ENCODE measurements around the gene PARD3B.
A peak's percentile ranks its signal among the peaks of the same experiment; 100 is the strongest.

The PARD3B gene

GRCh38 chr2:205293559-205293958 is 748.3 kb downstream of the PARD3B start:
- no peak overlapping the region for H3K4me3 ChIP-seq (ENCODE audit: low read length)
- no peak for DNase-seq (ENCODE audit: low read depth, low spot score)

GRCh38 chr2:205296959-205297358 is 751.7 kb downstream of the PARD3B start:
- no peak for DNase-seq (ENCODE audit: low read depth, low spot score)
- H3K4me3 ChIP-seq (ENCODE audit: low read length): no peak overlapping the region

DNA sequence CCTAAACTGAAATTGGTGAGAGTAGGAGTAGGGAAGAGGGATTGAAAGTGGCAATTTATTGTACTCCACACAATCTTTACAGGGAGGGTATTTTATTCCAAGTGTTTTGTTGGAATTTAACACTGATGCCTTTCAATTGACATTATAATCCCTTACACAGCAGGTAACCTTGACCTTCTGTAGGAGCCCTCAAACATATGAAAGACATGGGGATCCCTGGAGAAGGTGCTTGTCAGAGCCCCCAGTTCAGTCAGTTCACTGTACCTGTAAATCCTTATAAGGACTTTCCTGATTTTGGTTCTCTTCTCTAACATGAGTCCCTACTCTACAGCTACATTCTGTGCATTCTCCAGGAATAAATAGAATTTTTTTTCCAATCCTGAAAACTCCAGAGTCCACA is 752.1 kb downstream of the PARD3B start:
- no peak for DNase-seq (ENCODE audit: low read depth, low spot score)
- H3K4me3 ChIP-seq (ENCODE audit: low read length): no peak overlapping the region

- DNase-seq (ENCODE audit: low read depth, low spot score): no peak
Observed at GRCh38 chr2:205297846-205298245, 752.6 kb downstream of the PARD3B start.

DNA sequence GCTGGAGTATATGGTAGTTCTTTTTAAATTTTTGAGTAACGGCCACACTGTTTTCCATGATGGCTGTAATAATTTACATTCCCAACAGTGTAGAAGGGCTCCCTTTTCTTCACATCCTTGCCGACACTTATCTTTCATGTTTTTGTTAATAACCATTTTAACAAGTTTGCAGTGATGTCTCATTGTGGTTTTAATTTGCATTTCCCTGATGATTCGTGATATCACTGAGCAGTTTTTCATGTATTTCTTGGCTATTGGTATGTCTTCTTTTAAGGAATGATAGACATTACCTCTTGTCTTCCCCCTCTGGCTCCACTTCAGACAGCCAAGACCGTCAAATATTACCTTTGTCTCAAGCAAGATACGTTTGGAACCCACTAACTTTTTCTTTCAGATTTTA is 765.9 kb downstream of the PARD3B start:
- DNase-seq (ENCODE audit: low read depth, low spot score): no peak
- no peak overlapping the region for H3K4me3 ChIP-seq (ENCODE audit: low read length)

More at GRCh38 chr2:205297846-205298245, 752.6 kb downstream of the PARD3B start:
- no peak overlapping the region for H3K4me3 ChIP-seq (ENCODE audit: low read length)

DNA sequence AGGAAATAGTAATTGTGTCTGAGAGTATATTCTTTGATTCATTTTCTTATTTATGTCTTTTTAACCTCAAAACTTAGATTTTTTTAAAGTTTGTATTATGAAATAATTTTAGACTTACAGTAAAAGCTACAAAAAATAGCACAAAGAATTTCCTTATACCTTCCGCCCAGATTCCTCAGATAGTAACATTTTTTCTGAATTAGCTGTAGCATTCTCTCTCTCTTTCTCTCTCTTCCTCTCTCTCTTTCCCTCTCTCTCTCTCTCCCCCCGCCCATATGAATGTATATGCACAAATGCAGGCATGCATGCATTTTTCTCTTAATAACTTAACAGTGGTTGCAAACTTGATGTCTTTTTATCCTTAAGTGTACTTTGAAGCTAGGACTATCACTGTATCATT is 776.0 kb downstream of the PARD3B start:
- DNase-seq (ENCODE audit: low read depth, low spot score): no peak

GRCh38 chr2:205323929-205324328 is 778.7 kb downstream of the PARD3B start:
- H3K4me3 ChIP-seq (ENCODE audit: low read length): no peak overlapping the region
- DNase-seq (ENCODE audit: low read depth, low spot score): no peak

More for the DNA sequence above, 776.0 kb downstream of the PARD3B start:
- no peak overlapping the region for H3K4me3 ChIP-seq (ENCODE audit: low read length)

DNA sequence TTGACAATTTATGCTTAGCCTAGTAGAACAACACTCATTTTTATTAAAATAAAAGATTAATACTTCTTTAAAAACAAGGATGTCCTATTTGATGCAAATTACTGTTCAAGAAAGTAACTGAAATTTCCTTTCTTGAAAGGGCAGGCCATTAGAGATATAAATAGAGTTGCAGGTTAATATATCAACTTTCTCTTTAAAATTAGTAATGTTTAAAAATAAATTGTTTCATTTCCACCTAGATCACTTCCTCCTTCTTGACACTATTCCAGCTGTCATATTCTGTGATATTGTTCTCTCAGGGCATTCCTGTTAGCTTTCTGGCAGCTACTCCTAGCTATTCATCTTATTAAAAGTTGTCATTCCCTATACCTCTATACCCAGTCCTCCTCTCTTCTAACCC is 779.1 kb downstream of the PARD3B start:
- no peak overlapping the region for H3K4me3 ChIP-seq (ENCODE audit: low read length)
- DNase-seq (ENCODE audit: low read depth, low spot score): no peak

- DNase-seq (ENCODE audit: low read depth, low spot score): no peak
- no peak overlapping the region for H3K4me3 ChIP-seq (ENCODE audit: low read length)
Observed at GRCh38 chr2:205333351-205333750, 788.1 kb downstream of the PARD3B start.

GRCh38 chr2:205337274-205337673 is 792.0 kb downstream of the PARD3B start:
- no peak for DNase-seq (ENCODE audit: low read depth, low spot score)
- H3K4me3 ChIP-seq (ENCODE audit: low read length): no peak overlapping the region

- DNase-seq (ENCODE audit: low read depth, low spot score): no peak
- H3K4me3 ChIP-seq (ENCODE audit: low read length): no peak overlapping the region
Observed at GRCh38 chr2:205338156-205338555, 792.9 kb downstream of the PARD3B start.

GRCh38 chr2:205343103-205343502 is 797.8 kb downstream of the PARD3B start:
- H3K4me3 ChIP-seq (ENCODE audit: low read length): no peak overlapping the region
- no peak for DNase-seq (ENCODE audit: low read depth, low spot score)

DNA sequence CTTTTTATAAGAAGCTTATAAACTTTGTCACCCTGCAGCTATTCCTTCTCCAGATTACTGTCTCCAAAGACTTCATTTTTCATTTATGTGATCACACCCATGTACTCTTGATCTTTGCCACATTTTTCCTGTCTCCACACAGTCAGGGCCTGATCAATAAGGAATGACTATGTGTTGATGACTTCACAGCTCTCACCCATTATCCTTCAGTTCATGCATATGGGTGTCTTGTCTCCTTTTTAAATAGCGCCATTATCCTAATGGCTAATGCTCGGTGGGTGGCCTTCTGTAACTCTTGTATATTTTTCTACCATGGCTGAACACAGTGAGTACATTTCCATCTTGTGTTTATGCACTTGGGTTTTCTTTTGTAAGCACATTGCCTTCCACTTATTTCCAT is 801.4 kb downstream of the PARD3B start:
- no peak for DNase-seq (ENCODE audit: low read depth, low spot score)
- no peak overlapping the region for H3K4me3 ChIP-seq (ENCODE audit: low read length)

DNA sequence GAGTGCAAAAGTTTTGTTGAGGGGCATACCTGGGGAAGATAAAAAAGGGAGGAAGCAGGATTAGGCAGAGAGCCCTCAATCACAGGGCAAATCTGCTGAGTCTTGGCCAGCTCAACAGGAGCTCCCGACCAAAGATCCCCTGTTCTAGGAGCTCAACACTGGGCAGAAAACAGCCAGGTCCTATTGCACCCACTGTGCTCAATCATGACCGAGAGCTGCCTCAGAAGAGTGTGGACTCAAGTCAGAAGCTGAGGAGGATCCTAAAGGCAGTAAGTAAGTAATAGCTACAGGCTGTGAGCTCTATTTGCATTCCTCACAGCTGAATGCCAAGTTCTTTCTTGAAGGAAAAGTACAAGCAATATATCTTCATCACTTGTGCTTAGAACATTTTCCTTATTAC is 802.6 kb downstream of the PARD3B start:
- no peak overlapping the region for H3K4me3 ChIP-seq (ENCODE audit: low read length)
- no peak for DNase-seq (ENCODE audit: low read depth, low spot score)

DNA sequence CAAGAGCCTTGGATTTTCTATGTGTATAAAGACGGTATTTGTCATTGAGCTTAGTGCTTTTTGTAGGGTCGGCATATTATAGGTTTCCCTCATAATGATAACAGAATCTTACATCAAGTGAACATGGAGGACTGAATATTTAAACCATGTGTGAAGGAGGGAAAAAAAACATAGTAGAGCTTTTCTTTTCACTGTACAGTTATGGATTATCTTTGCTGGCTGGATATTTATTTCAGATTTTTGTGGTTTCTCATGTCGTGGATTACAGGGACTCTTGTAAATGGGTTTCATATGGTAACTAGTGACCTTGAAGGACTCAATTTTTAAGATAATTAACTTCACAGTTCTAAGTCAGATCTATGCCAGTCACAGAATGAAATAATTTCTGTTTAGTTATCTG is 806.8 kb downstream of the PARD3B start:
- H3K4me3 ChIP-seq (ENCODE audit: low read length): no peak overlapping the region
- no peak for DNase-seq (ENCODE audit: low read depth, low spot score)

DNA sequence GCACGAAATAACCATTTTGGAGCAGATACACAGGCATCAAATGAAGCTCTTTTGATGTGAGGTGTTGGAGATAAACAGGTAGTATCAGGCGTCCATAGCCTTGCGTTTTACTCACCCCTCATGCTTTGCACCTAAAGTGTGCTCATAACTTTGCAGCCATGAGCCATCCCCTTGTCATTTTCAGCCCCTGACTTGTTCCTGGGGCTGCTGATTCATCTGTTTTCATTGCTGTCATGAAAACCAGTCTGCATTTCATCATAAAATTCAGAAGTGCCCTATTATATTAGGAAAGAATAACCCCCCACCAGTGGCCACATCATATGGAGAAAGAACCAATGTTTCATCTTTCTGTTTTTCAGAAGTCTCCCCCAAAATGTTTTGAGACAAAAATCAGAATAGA is 807.3 kb downstream of the PARD3B start:
- H3K4me3 ChIP-seq (ENCODE audit: low read length): no peak overlapping the region
- no peak for DNase-seq (ENCODE audit: low read depth, low spot score)

DNA sequence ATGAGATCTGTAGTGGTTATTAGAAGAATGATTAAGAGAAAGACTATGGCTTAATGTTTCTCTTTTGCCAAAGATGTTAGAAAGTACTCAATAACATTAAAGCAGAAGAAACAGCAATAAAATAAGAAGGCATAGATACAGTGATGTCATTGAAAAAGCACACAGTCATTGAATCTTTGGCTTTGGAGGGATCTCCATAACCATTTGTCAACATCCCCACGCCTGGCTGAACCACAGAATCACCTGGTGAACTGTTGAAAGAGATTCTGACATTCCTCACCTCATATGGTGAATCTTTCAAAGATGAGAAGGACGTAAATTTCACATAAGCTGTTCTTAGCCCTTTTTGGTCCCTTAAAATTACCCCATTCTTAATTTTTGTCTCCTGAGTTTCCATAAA is 812.5 kb downstream of the PARD3B start:
- DNase-seq (ENCODE audit: low read depth, low spot score): no peak
- H3K4me3 ChIP-seq (ENCODE audit: low read length): no peak overlapping the region

DNA sequence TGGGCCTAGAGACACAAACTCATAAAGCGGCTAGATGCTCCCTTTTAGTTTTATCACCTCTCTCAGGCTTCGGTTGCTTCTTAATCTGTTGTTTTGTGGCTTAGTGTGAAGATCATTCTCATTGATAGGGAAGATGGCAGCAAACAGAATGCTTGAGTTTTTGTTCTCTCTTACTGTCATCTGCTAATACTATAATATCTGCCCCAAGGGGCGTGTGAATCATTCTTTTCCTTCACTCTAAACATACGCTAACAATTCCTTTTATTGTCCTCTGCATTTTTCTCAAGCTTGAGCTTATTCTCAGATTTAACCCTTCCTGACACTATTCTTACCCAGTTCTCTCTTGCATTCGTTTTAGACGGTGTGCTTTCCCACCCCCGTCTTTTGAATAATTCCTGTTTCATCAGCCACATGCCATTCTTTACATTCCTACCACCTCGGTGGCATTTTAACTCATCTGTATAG is 813.1 kb downstream of the PARD3B start:
- no peak overlapping the region for H3K4me3 ChIP-seq (ENCODE audit: low read length)
- peak; percentile 55 for DNase-seq (ENCODE audit: low read depth, low spot score)

DNA sequence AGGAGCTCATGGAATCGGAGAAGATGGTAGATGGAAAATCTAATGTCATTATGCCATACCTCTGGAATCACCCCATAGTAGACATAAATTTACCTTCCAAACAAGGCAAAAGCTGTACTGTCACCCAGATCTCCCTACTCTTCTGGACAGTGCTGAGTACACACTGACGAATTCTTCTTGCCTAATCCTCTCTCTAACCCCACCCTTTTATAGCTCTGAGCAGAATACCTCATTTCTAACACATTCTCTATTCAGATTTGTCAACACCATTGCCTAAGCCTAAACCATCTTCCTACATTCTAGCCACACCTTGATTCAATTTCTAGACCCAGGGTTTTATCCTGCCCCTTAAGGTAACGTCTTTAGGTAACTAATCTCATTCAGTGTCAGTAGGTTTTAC is 816.0 kb downstream of the PARD3B start:
- no peak for DNase-seq (ENCODE audit: low read depth, low spot score)
- no peak overlapping the region for H3K4me3 ChIP-seq (ENCODE audit: low read length)

DNA sequence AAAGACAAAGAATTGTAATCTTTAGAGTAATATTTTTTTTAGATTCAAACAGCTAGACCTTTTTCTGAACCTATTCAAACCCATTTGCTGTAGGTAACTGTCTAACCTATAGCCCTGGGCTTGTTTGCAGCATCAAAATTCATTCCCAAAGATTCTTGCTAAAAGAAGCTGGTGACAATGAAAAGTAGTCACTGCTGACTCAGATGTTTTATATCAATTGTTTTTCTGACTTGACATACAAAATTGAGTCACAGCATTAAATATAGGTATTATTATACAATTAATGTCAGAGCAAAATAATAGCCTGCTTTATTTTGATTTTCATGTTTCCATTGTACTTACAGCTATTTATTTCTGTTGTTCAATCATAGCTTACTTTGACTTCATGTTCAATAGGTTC is 816.7 kb downstream of the PARD3B start:
- no peak overlapping the region for H3K4me3 ChIP-seq (ENCODE audit: low read length)
- no peak for DNase-seq (ENCODE audit: low read depth, low spot score)

DNA sequence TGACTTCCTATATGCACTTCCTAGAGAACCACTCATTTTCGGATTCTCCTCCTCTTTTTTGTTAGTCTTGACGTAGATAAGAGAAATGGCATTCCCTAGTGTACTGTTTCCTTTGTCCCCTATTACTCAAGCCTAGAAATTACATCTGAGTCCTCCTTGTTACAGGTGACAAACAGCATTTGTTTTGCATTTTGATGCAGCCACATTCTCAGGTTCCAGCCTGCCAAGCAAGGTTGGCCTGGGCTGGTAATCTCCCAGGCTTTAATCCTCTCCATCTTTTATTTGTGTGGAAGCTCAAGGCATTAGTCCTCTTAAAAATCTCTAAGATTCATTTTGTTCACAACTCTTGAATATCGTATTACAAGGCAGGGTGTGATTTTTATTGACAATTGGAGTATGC is 819.0 kb downstream of the PARD3B start:
- H3K4me3 ChIP-seq (ENCODE audit: low read length): no peak overlapping the region
- no peak for DNase-seq (ENCODE audit: low read depth, low spot score)
